Gastroesophageal sphincter (tissue), 3 donors: ENCODE data around the gene LHB.
"Not testable (repeated sequence)": the region's sequence is repeated elsewhere in the genome, so short reads cannot be mapped to it uniquely, and the experiment has no call there.

Source experiments
- POLR2A ChIP-seq, 2 donors: fragments of 450-650 bp; IDR thresholded peaks; one replicate each; pipeline ENCODE4 v1.6.1; 2017; ENCODE audit warnings: antibody characterized with exemption in 2 of 2, mild to moderate bottlenecking in 2 of 2, moderate library complexity in 1 of 2
- POLR2AphosphoS5 ChIP-seq: sonication (generic); formaldehyde crosslinking; IDR thresholded peaks from one replicate; pipeline ENCODE4 v1.6.1; 2017; ENCODE audit warnings: antibody characterized with exemption
- TF ChIP-seq, protein P1 (sequence below), 4 experiments: fragments of 200-600 bp in 2 of 4; fragments of 450-650 bp in 2 of 4; sonication (generic) in 1 of 4; IDR thresholded peaks; one replicate each; pipeline ENCODE4 v1.5.1; 2017 to 2019; ENCODE audit warnings: antibody characterized with exemption in 4 of 4, mild to moderate bottlenecking in 2 of 4, moderate library complexity in 2 of 4

DNA sequence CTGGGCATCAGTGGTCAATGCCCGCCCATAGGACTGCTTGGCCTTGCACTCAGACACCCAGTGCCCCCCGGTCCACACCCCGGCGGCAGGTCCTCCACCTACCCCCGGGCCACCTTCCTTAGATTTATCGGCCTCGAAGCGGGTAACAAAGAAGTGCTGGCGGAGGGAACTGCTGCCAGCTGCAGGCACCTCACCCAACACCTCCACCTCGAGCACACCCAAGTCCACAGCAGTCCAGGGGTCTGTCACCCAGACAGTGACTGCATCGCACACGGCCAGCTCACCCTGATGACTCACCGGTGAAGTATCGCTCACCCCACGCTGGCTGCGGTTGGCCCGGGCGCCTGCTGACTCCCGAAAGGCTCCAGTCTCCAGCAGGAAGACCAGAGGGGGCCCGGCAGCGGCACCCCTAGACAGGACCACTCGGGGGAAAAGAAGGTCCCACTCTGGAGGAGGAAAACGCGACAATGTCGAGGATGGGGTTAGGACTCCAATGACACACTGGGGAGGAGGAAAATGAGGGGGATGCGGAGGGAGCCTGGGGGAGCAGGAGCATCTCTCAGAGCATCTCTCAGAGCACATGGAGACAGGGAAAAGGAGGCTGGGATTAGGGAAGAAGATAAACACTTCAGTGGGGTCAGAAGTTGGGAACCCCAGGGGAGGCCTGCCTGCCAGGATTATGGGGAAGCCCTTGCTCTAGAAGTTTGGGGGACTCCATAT is 21.8 kb upstream of the LHB start:
- not testable (repeated sequence) for TF ChIP-seq POLR2A (IDR thresholded peaks at IDR 0.05); POLR2AphosphoS5
- TF ChIP-seq, protein P1, sequence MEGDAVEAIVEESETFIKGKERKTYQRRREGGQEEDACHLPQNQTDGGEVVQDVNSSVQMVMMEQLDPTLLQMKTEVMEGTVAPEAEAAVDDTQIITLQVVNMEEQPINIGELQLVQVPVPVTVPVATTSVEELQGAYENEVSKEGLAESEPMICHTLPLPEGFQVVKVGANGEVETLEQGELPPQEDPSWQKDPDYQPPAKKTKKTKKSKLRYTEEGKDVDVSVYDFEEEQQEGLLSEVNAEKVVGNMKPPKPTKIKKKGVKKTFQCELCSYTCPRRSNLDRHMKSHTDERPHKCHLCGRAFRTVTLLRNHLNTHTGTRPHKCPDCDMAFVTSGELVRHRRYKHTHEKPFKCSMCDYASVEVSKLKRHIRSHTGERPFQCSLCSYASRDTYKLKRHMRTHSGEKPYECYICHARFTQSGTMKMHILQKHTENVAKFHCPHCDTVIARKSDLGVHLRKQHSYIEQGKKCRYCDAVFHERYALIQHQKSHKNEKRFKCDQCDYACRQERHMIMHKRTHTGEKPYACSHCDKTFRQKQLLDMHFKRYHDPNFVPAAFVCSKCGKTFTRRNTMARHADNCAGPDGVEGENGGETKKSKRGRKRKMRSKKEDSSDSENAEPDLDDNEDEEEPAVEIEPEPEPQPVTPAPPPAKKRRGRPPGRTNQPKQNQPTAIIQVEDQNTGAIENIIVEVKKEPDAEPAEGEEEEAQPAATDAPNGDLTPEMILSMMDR (IDR thresholded peaks at IDR 0.05) = not testable (repeated sequence)
